Activated CD8-positive, alpha-beta T cell treated with anti-CD3 and anti-CD28 coated beads for 36 hours (primary cell): ENCODE data around the gene EPN1. TPM values are rescaled to one million over a fixed set of nuclear protein-coding genes. Genes with fewer than 3 reads are reported as not detected.
A peak's percentile ranks its signal among the peaks of the same experiment; 100 is the strongest.

Source experiments
- ATAC-seq: fragments of 200-7000 bp; cut with Tn5 transposase; one replicate; pipeline ENCODE4 v1.10.0; 2021; ENCODE audit warnings: mild to moderate bottlenecking, moderate library complexity
- CTCF ChIA-PET: fragments of 350-600 bp; sonication (Branson Sonifier 250); formaldehyde crosslinking; loops from one replicate; lab custom pipeline; 2021; ENCODE audit warnings: antibody characterized with exemption; lab: Charles Lee
- POLR2A ChIA-PET: fragments of 350-600 bp; sonication (Branson Sonifier 250); formaldehyde crosslinking; loops from one replicate; lab custom pipeline; 2021; ENCODE audit warnings: antibody characterized with exemption; lab: Charles Lee
- DNase-seq: peaks from one replicate; pipeline ENCODE4 v3.0.0-alpha.2; 2020
- H3K27ac Mint-ChIP-seq: one replicate; pipeline ENCODE4 v1.8.0; 2021; ENCODE audit warnings: mild to moderate bottlenecking, mixed read lengths
- H3K27me3 Mint-ChIP-seq: one replicate; pipeline ENCODE4 v1.8.0; 2021; ENCODE audit warnings: mixed read lengths
- H3K36me3 Mint-ChIP-seq: one replicate; pipeline ENCODE4 v1.8.0; 2021; ENCODE audit warnings: low read depth, mixed read lengths
- H3K4me1 Mint-ChIP-seq: one replicate; pipeline ENCODE4 v1.8.0; 2021; ENCODE audit warnings: low read depth, mixed read lengths
- H3K4me3 Mint-ChIP-seq: one replicate; pipeline ENCODE4 v1.8.0; 2021; ENCODE audit warnings: mild to moderate bottlenecking, moderate library complexity, mixed read lengths
- H3K9me3 Mint-ChIP-seq: one replicate; pipeline ENCODE4 v1.8.0; 2021; ENCODE audit warnings: mixed read lengths
- intact Hi-C: fragments of 100-400 bp; cut with micrococcal nuclease; formaldehyde crosslinking; loops from one replicate; pipeline ENCODE4 v1.10.0; 2022
- total RNA-seq, 2 experiments: library from RNA; stranded (reverse); gene quantifications; one replicate each; pipeline ENCODE4 v1.2.3, GENCODE V29; 2021
- TF ChIP-seq, protein P1 (sequence below): fragments of 200-600 bp; IDR thresholded peaks from one replicate; pipeline ENCODE4 v1.8.0; 2022; ENCODE audit warnings: antibody characterized with exemption, mild to moderate bottlenecking

EPN1 gene
- total RNA-seq, 2 experiments from 2014 or later: 36.2 to 37.7 TPM

DNA sequence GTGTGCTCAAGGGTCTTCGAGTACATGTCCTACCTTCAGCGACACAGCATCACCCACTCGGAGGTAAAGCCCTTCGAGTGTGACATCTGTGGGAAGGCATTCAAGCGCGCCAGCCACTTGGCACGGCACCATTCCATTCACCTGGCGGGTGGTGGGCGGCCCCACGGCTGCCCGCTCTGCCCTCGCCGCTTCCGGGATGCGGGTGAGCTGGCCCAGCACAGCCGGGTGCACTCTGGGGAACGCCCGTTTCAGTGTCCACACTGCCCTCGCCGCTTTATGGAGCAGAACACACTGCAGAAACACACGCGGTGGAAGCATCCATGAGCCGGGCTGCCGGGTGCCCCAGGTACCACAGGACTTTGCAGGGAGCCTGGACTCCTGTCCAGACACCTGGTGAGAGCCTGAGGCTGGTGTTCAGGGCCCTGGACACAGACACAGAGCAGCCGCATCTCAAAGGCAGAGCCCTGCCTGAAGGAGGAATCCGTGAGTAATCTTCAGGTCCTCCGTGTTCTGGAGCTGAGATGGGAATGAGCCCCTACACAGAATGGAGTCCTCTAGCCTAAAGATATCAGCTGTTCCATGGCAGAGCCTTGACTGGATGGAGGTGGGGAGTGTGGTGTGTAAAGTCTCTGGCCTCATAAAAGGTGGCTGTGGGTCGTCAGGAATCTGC, 30.0 kb upstream of the EPN1 start:
- POLR2A ChIA-PET: interaction anchor here (0.7 to 3.2 kb wide), 4 partner anchors 8 to 10 kb away, joined by 3 to 12 read pairs (median 4); partner anchors contain the start of gene U2AF2
- peak overlapping the region; percentile 96 for H3K27ac Mint-ChIP-seq
- intact Hi-C loops: no loop called here
- peak overlapping the region; percentile 82 for H3K4me3 Mint-ChIP-seq
- peaks cover 49% of the 10 kb centered on the region for H3K4me1 Mint-ChIP-seq
- DNase-seq (no peak), ATAC-seq (no peak)
- CTCF ChIA-PET: interaction anchor here (1.2 to 2.6 kb wide), 3 partner anchors 8 to 12 kb away, joined by 4 to 7 read pairs (median 4); no protein-coding TSS in a partner anchor
- peaks cover 41% of the 10 kb centered on the region for H3K36me3 Mint-ChIP-seq
- no peaks in the 10 kb centered on the region for H3K27me3 Mint-ChIP-seq
- TF ChIP-seq, protein P1, sequence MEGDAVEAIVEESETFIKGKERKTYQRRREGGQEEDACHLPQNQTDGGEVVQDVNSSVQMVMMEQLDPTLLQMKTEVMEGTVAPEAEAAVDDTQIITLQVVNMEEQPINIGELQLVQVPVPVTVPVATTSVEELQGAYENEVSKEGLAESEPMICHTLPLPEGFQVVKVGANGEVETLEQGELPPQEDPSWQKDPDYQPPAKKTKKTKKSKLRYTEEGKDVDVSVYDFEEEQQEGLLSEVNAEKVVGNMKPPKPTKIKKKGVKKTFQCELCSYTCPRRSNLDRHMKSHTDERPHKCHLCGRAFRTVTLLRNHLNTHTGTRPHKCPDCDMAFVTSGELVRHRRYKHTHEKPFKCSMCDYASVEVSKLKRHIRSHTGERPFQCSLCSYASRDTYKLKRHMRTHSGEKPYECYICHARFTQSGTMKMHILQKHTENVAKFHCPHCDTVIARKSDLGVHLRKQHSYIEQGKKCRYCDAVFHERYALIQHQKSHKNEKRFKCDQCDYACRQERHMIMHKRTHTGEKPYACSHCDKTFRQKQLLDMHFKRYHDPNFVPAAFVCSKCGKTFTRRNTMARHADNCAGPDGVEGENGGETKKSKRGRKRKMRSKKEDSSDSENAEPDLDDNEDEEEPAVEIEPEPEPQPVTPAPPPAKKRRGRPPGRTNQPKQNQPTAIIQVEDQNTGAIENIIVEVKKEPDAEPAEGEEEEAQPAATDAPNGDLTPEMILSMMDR: no peak
- no peaks in the 10 kb centered on the region for H3K9me3 Mint-ChIP-seq

- POLR2A ChIA-PET: interaction anchor here (0.7 to 1.8 kb wide), 2 partner anchors 8 to 9 kb away, joined by 3 to 4 read pairs; partner anchors contain the start of gene U2AF2
- CTCF ChIA-PET: interaction anchor here (1.2 to 5.2 kb wide), 4 partner anchors 7 to 13 kb away, joined by 4 to 36 read pairs (median 6); no protein-coding TSS in a partner anchor
- Mint-ChIP-seq H3K36me3 (peaks cover 36% of the 10 kb centered on the region), H3K9me3 (no peaks in the 10 kb centered on the region), H3K4me1 (peaks cover 51% of the 10 kb centered on the region), H3K4me3 (peak overlapping the region; percentile 82), H3K27ac (peak overlapping the region; percentile 61), H3K27me3 (no peaks in the 10 kb centered on the region)
- DNase-seq: no peak
- intact Hi-C loops: no loop called here
- TF ChIP-seq, protein P1: no peak
- ATAC-seq: no peak
Observed at GRCh38 chr19:55645512-55645881, 29.5 kb upstream of the EPN1 start.

GRCh38 chr19:55646889-55647731, 27.9 kb upstream of the EPN1 start:
- Mint-ChIP-seq H3K36me3 (peaks cover 42% of the 10 kb centered on the region), H3K9me3 (no peaks in the 10 kb centered on the region), H3K4me1 (peaks cover 58% of the 10 kb centered on the region), H3K27me3 (no peaks in the 10 kb centered on the region), H3K4me3 (peak overlapping the region; percentile 79), H3K27ac (peak overlapping the region; percentile 90)
- TF ChIP-seq, protein P1: no peak
- POLR2A ChIA-PET: interaction anchor here (0.8 to 3.0 kb wide), 7 partner anchors 11 to 160 kb away, joined by 4 to 9 read pairs (median 5); partner anchors contain the start of genes FIZ1, ZNF524 and ZNF784
- intact Hi-C loops: no loop called here
- CTCF ChIA-PET: interaction anchor here (0.9 to 5.2 kb wide), 5 partner anchors 10 to 180 kb away, joined by 3 to 36 read pairs (median 4); no protein-coding TSS in a partner anchor
- no peak for ATAC-seq
- DNase-seq: no peak

GRCh38 chr19:55647732-55648584, 27.1 kb upstream of the EPN1 start, which contains the start of gene CCDC106:
TSS of gene CCDC106 (plus strand) at chr19:55648212. CDS start at chr19:55649047, 835 bp downstream.
- POLR2A ChIA-PET: interaction anchor here (0.9 to 3.0 kb wide), 6 partner anchors 10 to 161 kb away, joined by 5 to 9 read pairs (median 5); partner anchors contain the start of genes FIZ1, ZNF524 and ZNF784
- Mint-ChIP-seq H3K4me1 (peaks cover 59% of the 10 kb centered on the region), H3K4me3 (peak within 1 kb of the TSS; percentile 79), H3K9me3 (no peaks in the 10 kb centered on the region), H3K27me3 (no peaks in the 10 kb centered on the region), H3K36me3 (peaks cover 44% of the 10 kb centered on the region), H3K27ac (peak within 1 kb of the TSS; percentile 90)
- TF ChIP-seq, protein P1: no peak
- CTCF ChIA-PET: interaction anchor here (0.9 to 5.2 kb wide), 5 partner anchors 11 to 181 kb away, joined by 3 to 36 read pairs (median 4); no protein-coding TSS in a partner anchor
- ATAC-seq (no peak), DNase-seq (peak; percentile 49)
- intact Hi-C loops: no loop called here
